ENCODE results near the gene LPCAT1.
"Not testable (repeated sequence)": the region's sequence is repeated elsewhere in the genome, so short reads cannot be mapped to it uniquely, and the experiment has no call there.

LPCAT1 gene

DNA sequence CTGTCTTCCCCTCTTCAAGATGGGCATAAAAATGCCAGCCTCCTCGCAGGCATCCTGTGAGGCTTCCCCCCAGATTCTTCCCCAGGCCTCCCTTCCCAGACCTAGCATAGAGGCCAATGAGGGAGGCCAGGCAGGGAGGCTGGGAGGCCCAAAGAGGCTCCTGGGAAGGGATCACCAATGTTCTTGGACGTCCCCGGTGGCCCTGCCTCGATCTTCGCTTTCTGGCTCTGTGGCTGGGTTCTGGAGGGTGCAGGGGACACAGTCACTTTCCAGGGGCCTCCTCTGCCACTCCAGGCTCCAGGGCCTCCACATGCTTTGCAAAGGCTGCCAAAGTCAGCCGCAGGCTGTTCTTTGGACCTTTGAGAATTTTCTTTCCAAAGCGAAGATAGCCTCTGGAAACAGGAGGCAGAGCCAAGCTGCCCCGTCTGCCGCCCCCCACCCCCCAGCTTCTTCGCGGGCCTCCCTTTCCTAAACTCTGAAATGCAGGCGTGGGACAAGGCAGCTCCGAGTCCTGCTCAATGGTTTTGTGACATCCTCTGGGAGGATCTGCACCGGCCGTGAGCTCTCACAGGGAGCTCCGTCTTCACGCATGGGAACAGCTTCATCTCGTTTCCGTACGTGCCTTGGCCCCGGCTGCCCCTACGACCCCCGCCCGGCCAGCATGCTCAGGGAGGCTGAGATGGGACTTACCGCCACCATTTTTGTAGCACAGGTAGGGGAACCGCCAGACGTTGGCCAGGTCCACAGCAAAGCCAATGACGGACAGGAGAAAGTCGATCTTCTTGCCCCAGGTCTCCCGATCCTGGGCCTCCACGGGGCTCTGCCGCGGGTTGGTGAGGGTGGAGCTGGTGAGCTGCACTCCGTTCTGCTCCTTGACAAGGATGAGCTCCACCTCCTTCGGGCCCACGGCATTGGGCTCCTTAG, 81.3 kb downstream of the LPCAT1 start:
- no peak for DNase-seq (ENCODE audit: low spot score)

DNA sequence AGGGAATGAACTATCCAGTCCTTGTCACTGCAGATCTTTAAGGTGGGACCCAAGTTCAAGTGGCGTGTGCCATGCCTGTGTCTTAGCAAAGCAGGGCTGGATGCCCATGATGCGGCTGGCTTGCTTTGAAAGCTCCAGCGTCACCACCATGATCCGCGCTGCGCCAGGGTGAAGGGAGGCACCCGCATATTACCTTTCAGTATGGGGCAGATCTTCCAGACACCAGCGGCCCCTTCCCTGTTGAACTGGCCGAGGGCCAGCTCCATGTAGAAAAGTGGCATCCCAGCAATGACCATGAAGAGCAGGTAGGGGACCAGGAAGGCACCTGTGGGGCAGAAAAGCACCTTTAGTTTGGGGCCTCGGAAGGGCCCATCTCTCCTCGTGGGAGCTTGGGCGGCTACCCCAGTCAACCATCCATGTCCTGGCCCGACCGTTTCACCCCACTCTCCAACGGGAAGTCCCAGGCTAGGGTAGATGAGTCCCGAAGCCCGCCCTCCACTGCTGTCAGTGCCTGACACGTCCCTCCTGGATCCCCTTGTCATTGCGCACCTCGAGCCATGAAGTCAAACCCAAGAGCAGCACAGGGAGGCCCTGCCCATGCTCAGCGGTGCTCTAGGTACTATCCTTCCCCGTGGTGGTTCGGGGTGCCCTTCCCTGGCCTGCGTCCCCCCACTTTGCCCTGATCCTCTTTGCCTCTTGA, 82.4 kb downstream of the LPCAT1 start:
- DNase-seq (ENCODE audit: low spot score): no peak

DNA sequence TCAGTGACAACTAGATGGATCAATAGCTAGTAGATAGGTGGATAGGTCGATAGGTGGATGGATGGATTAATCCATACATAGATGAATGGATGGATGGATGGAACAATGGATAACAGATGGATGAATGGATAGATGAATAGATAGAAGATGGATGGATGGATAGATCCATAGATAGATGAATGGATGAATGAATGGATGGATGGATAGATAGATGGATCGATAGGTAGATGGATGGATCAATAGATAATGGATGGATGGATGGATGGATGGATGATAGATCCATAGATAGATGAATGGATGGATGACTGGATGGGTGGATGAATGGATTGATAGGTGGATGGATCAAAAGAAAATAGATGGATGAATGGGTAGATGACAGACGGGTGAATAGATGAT, 83.7 kb downstream of the LPCAT1 start:
- no peak for DNase-seq (ENCODE audit: low spot score)

DNA sequence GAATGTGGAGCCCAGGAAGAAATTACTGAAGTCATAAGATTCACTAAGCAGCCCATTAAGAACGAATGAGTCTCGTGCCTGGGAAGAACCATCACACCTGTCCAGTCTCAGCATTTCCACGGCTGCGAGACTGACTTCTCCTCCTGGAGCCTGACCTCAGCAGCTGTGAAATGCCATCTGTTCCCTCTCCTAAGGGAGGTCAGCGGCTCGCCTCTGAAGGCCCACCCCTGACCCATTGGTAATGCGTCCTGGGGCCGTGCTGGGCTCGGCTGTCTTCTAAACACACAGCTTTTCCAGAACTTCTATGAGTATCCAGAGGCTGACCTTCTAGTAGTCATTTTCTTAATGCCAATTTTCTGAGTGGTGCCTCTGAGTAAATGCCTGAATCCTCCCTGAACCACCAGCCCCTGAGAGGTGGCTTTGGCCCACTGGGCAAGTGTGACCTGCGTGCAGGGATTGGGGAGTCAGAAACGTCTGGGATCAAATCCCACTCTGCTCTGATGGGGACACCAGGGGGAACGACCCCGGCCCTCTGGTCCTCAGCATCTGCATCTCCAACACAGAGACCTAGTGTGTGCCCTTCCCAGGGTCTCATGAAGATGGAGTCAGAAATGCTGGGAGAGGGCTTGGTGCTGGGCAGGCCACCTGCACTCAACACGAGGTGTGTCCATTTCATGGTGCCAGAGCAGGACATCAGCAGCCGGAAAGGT, 84.2 kb downstream of the LPCAT1 start:
- no peak for DNase-seq (ENCODE audit: low spot score)

DNA sequence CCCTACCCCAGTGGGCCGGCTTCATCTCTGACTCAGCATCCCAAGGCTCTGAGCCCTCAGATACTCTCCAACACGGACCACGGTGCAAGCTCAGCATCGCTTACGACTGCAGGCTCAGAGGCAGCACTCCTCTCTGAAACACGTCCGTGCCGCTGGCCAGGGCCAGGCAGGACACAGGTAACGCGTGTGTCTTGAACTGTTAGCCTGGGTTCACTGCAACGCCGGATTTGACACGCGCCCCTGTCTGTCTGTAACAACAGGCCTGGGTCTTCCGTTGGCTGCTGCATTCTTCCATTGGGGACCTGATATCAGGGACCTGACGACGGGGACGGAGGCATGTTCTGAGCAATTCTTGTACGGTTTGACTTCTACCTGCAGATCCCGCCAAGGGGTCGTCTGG, 84.9 kb downstream of the LPCAT1 start:
- DNase-seq (ENCODE audit: low spot score): no peak

DNA sequence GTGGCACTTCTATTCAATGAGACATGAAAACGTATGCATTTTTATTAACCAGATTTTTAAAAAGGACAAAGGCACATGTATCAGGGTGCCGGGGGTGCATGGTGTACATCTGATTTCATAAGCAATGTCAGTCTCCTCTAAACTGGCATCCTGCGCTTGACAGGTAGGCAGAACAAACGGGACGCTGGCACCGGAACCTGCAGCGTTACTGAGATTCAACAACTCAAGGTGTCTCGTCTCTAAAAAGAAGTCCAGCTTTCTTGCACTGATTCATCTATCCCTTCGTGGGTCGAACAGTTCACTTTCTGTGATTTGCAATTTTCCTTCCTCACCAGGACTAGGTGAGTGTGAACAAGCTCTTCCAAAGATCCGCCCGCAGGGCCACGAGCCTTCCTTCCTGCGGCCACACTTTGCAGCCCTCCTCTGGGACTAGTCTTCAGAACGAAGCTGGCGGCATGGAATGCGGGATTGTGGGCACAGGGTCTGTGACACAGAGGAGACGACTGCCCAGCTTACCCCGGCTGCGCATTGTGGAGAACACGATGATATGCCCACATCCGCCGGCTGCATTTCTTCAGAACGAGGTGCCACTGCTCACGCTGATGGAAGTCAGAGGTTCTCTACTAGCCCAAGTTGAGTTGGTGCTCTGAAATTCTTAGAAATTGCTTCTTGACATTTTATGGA, 85.7 kb downstream of the LPCAT1 start:
- DNase-seq (ENCODE audit: low spot score): no peak

DNA sequence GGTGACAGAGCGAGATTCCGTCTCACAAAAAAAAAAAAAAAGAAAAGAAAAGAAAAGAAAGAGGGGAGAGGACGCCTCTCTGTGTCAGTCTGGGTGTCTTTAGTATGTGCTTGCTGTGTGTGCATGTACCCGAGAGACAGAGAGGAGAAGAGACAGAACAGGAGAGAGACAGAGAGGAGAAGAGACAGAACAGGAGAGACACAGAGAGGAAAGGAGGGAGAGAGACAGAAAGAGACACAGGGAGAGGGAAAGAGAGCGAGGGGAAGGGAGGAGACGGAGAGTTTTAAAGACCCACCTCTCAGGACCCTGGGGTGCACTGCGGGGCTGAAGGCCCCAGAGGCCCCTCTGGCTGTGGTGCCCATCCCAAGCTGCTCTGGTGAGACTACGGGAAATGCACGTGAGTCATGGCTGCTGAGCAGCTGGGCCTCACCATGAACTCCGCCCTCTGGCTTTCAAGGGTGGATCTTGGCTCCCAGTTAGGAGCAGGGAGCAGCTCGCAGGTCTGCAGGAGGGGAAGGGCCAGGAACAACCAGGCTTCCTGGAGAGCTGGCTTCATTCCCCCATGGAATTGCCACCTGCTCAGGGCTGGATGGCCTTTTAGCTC, 86.4 kb downstream of the LPCAT1 start:
- peak; percentile 54 for DNase-seq (ENCODE audit: low spot score)

DNA sequence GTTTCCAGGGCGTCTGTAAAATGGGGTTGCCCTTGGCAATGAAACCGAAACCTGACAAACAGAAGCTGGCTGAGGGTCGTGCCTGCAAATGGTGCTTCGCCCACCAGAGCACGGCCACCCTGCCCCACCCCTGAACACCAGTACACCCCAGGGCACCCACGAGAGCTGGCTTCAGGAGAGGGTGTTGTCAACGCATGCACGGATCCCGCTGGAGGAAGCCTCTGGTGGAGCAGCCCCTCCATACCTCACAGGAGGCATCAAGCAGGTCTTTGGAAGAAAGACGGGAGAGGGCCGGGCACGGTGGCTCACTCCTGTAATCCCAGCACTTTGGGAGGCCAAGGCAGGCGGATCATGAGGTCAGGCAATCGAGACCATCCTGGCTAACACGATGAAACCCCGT, 87.1 kb downstream of the LPCAT1 start:
- no peak for DNase-seq (ENCODE audit: low spot score)

DNA sequence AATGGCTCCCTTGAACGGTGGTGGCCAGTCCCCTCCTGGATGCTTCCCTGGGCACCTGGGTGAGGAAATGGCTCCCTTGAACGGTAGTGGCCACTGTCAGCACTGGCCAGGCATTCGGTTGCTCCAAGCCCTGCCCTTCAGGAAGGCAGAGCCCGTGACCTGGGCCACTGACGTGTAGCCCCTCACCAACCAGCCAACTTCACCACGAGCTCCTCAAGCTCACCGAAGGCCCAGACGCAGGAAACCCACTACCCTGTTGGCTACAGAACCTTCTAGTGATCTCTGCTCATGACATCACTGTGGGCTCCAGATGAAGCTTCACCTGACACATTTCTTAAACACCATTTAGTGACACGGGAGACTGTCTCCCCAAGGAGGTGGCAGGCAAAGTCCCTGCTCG, 87.7 kb downstream of the LPCAT1 start:
- no peak for DNase-seq (ENCODE audit: low spot score)

DNA sequence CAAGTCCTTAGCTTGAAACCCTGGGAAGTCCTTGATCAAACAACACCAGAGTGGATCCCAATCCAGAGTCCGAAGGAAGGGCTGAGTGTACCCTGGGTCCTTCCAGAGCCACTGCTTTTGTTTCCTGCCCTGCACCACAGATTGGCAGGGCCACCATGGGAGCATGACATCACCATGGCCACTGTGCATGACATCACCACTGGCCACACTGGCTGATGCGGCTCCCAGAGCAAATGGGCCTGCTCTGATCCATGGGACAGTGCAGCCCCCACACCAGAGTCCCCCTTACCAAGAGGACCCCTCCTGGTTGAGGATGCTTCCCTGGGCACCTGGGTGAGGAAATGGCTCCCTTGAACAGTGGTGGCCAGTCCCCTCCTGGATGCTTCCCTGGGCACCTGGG, 88.4 kb downstream of the LPCAT1 start:
- DNase-seq (ENCODE audit: low spot score): no peak

DNA sequence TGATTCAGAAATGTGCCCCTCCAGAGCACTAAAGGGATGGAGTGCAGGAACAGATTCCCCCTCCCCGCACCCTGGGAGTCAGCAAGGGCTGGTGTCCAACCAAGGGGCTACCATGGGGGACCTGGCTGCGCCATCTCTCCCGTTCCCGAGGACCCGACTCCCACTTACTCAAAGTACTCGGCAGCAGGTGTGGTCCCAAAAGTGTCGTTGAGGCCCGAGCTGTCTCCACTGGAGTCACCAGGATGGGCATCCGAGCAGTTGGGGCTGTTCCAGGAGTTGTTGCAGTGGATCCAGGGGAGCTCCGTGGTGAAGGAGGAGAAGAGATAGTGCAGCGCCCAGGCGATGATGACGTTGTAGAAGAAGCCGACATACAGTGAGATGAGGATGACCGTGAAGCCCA, 91.5 kb downstream of the LPCAT1 start:
- no peak for DNase-seq (ENCODE audit: low spot score)

DNA sequence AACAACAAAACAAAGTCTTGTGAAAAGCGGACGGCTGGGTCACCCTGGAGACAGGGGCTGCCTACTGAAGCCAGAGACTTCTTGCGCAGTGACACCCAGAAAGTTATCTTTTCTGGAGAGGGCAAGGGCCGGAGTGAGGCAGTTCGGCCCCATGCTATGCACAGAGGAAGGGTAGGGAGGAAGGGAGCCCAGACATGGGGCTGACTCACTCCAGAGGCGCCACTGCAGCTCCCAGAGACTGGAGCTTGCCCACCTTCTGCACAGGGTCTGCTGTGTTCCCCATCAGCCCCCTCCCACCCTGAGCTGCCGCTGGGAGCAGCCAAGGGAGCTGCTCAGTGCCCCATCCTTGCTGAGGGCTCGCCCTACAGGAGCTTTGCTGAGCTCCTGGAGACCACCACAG, 91.9 kb downstream of the LPCAT1 start:
- no peak for DNase-seq (ENCODE audit: low spot score)

DNA sequence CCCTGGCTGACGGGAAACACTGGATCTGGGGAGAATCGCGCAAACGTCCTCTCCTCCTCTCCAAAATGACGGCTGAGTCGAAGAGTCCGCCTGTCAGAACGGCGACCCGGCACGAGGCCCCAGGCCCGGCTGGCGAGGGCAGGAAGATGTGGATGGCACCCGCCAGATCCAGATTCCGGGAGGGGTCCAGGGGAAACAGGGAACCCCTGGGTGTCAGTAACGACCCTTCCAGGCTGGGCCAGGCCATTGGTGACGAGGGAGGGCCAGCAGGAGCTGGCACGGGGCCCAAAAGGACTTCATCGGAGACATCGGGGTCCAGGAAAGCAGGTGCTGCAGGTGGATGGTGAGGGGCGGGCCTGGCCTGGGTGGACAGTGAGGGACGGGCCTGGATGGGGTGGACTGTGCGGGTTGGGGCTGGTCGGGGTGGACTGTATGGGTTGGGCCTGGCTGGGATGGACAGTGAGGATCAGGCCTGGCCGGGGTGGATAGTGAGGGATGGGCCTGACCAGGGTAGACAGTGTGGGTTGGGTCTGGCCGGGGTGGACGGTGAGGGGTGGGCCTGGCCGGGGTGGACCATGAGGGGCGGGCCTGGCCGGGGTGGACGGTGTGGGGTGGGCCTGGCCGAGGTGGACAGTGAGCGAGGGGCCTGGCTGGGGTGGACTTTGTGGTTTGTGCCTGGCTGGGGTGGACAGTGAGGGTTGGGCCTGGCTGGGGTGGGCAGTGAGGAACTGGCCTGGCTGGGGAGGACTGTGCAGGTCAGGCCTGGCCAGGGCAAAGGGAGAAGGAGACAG, 92.5 kb downstream of the LPCAT1 start:
- no peak for DNase-seq (ENCODE audit: low spot score)

DNA sequence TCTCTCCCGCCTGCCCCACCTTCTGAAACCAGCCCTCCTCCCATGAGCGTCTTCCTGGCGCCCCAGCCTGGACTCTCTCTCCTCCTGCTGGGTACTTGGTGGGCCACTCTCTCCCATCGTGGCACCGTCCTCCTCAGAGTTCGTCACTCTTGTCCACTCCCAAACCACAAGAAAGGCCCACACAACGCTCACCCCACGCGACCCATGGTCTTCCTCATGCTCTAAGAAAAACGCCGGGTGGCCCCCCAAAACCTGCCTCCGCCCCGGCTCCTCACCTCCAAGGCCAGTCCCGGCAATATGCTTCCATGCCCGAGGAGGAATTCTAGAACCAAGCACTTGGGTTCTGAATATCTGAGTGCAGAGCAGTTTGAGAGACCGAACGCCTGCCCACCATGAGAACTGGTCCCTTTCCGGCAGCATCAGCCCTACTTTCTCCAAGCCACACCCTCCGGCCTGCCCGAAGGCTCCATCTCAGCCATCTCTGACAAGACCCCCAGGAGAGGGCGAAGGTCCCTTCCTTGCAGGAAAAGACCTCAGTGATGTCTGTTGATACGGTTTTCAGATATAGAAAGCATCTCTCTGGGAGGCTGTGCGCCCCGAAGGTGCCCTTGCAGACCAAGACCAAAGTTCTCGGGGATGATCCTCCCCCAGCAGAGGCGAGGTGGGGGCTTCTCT, 93.5 kb downstream of the LPCAT1 start:
- no peak for DNase-seq (ENCODE audit: low spot score)

DNA sequence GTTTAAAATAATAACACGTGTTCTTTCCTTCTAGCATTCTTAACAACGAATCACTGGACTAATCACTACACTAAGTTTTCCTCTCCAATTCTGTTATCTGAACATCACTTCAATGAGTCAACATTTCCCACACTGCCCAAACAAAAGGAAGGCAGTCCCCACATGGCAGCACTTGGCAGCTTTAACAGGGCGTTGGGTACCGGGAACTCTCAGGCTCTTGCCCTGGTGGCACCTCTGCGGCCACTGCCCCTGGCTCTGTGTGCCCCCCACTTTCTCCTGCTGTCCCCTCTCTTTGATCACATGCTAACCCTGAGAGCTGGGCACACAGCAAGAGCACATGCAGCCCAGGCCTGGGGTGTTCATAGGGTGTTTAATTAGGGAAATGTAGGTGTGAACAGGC, 94.3 kb downstream of the LPCAT1 start:
- no peak for DNase-seq (ENCODE audit: low spot score)

DNA sequence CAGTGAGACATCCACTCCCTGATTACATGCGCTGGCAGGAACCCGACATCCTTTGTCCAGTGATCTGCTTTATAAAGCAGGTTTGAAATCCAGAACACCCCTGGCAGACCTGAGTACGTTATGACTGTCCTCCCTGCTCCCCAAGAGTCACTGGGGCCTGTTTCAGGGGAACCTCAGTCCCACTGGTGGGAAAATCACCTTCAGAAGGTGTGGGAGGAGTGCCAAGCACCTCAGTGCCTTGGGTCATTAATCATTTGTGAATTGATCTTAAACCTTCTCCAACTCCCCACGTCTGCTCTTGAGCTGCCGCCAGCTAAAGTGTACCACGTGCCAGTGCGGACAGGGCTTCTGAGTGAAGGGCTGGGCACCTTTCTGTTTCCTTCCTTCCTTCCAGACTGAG, 94.7 kb downstream of the LPCAT1 start:
- no peak for DNase-seq (ENCODE audit: low spot score)

DNA sequence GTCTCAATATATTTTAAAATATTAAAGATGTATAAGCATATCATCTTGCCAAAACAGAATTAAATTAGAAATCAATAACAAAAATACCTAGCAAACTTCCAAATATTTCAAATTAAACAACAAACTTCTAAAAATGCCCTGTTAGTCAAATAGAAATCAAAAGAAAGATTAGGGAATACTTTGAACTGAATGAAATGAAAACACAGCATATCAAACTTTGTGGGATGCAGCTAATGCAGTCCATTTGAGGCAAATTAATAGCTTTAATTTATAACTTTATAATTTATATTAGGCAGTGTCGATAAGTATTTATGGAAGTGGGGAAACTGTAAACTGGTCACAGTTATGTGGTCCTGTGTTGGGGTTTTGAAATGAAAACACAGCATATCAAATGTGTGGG, 95.7 kb downstream of the LPCAT1 start:
- no peak for DNase-seq (ENCODE audit: low spot score)

DNA sequence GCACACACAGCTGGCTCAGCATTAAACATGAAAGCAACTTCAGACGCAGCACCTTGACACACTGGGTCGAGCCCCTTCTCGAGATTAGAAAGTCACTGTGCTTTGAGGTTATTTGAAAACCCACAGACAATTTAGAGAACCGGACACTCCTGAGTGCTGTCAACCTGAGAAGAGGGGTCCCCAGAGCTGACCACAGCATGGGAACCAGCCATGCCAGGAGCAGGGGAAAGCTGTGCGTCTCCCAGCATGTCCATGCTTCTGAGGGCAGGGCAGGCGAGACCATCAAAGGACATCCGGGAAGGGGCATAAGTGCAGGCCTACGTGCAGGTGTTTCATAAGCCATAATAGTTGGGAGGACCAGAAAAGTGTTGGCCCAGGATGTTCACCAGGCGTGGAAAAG, 99.0 kb downstream of the LPCAT1 start:
- no peak for DNase-seq (ENCODE audit: low spot score)

DNA sequence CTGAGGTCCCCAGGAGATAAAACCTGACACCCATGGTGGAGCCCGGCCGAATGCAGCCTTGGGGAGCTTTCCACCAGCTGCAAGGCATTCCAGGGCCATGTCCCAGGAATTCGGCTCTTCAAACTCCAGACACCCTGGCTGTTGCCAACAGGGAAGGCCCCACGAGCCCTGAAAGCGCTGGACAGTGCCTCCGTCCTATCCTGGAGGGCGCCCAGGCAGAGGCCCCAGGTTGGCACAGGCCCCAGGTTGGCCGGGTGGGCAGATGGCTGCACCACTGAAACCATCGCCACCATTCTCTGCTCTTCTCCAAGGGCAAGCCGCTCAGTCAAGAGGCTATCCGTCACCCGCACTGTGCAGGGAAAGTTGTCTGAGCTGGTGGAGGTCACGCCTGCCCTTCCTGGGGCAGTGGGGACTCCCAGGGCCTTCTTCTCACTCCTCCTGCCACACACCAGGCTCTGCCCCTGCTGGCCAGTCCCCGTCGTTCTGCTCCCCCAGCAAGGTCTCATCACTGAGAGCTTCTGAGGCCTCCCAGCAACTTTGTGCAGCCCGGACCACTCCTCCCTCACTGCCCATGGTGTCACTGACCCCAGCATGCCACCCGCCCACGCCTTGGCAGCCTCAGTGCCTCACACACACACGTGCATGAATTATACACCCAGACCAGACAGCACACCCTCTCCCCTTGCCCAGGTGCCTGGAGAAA, 99.7 kb downstream of the LPCAT1 start:
- DNase-seq (ENCODE audit: low spot score): no peak

DNA sequence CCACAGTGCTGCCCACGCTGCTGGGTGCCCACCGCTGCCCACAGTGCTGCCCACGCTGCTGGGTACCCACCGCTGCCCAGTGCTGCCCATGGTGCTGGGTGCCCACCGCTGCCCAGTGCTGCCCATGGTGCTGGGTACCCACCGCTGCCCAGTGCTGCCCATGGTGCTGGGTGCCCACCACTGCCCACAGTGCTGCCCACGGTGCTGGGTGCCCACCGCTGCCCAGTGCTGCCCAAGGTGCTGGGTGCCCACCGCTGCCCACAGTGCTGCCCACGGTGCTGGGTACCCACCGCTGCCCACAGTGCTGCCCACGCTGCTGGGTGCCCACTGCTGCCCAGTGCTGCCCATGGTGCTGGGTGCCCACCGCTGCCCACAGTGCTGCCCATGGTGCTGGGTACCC, 101.2 kb downstream of the LPCAT1 start:
- DNase-seq (ENCODE audit: low spot score): not testable (repeated sequence)
